IPS-18a (cell line): ENCODE measurements around the gene HS3ST2.
A peak's percentile ranks its signal among the peaks of the same experiment; 100 is the strongest.
"Not testable (repeated sequence)": the region's sequence is repeated elsewhere in the genome, so short reads cannot be mapped to it uniquely, and the experiment has no call there.

ENCODE experiments used
- H3K27ac ChIP-seq: one replicate; pipeline ENCODE4 v1.5.1; 2013; ENCODE audit warnings: low read length
- H3K27me3 ChIP-seq: one replicate; pipeline ENCODE4 v1.6.1; 2013; ENCODE audit warnings: mild to moderate bottlenecking, low read length; ENCODE audit not compliant: control insufficient read depth, insufficient read depth
- H3K36me3 ChIP-seq: one replicate; pipeline ENCODE4 v1.6.1; 2013; ENCODE audit warnings: low read depth, low read length; ENCODE audit not compliant: control insufficient read depth
- H3K4me1 ChIP-seq: one replicate; pipeline ENCODE4 v1.6.1; 2013; ENCODE audit warnings: low read depth, low read length; ENCODE audit not compliant: control insufficient read depth
- H3K4me3 ChIP-seq: one replicate; pipeline ENCODE4 v1.5.1; 2013; ENCODE audit warnings: low read length
- H3K9ac ChIP-seq: one replicate; pipeline ENCODE4 v1.6.1; 2013; ENCODE audit warnings: mild to moderate bottlenecking, low read length, moderate library complexity
- H3K9me3 ChIP-seq: one replicate; pipeline ENCODE4 v1.6.1; 2013; ENCODE audit warnings: low read depth, low read length; ENCODE audit not compliant: control insufficient read depth

HS3ST2 gene

DNA sequence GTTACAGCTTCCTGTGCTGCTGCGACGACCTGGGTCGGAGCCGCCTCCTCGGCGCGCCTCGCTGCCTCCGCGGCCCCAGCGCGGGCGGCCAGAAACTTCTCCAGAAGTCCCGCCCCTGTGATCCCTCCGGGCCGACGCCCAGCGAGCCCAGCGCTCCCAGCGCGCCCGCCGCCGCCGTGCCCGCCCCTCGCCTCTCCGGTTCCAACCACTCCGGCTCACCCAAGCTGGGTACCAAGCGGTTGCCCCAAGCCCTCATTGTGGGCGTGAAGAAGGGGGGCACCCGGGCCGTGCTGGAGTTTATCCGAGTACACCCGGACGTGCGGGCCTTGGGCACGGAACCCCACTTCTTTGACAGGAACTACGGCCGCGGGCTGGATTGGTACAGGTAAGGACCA, 746 bp downstream of the HS3ST2 start:
- Histone ChIP-seq H3K4me1 (no peaks in the 10 kb centered on the region), H3K36me3 (no peaks in the 10 kb centered on the region), H3K27me3 (peaks cover 38% of the 10 kb centered on the region), H3K9me3 (no peaks in the 10 kb centered on the region), H3K4me3 (peak overlapping the region; percentile 70), H3K9ac (no peak overlapping the region), H3K27ac (no peak overlapping the region)

DNA sequence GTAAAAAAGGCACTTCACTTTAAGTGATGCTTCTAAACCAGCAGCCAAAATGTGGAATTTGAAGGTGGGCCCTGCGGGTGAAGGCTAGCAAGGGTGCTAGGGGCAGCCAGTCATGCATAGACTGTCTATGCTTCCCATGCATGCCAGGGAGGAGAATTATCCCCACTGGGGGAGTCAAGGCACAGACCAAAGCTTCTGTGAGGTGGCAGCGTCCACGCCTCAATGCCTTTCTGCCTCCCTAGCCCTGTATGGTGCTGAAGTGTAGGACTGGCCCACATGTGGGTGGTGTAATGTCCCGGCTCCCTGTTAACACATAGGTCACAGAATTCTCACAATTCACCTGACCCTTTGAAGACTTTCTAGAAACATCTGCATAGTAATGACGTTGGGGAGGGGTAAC, 1.9 kb downstream of the HS3ST2 start:
- Histone ChIP-seq H3K36me3 (no peaks in the 10 kb centered on the region), H3K4me3 (no peak overlapping the region), H3K4me1 (no peaks in the 10 kb centered on the region), H3K27me3 (peaks cover 38% of the 10 kb centered on the region), H3K27ac (no peak overlapping the region), H3K9me3 (no peaks in the 10 kb centered on the region), H3K9ac (no peak overlapping the region)

DNA sequence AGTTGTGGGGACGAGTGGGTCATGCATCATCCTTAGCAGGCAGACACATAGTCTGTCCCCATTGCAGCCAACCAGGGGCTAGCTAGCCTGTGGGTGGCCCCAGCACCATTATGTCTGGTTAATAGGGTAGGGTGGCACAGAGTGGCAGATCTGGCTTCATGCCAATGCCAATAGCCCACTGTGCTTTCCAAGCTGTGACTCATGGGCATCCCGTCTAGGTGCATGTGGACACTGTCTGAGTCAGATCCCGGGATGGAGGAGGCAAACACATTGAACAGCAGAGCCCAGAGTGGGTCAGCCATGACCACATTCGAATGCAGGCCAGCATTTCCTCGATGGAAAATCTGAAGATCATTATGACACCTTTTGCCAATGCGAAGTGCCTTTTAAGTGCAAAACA, 2.5 kb downstream of the HS3ST2 start:
- Histone ChIP-seq H3K4me3 (no peak overlapping the region), H3K36me3 (no peaks in the 10 kb centered on the region), H3K27me3 (peaks cover 38% of the 10 kb centered on the region), H3K4me1 (no peaks in the 10 kb centered on the region), H3K9ac (no peak overlapping the region), H3K27ac (no peak overlapping the region), H3K9me3 (no peaks in the 10 kb centered on the region)

DNA sequence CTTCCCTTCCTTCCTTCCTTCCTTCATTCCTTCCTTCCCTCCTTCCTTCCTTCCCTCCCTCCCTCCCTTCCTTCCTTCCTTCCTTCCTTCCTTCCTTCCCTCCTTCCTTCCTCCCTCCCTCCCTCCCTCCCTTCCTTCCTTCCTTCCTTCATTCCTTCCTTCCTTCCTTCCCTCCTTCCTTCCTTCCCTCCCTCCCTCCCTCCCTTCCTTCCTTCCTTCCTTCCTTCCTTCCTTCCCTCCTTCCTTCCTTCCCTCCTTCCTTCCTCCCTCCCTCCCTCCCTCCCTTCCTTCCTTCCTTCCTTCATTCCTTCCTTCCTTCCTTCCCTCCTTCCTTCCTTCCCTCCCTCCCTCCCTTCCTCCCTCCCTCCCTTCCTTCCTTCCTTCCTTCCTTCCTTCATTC, 4.8 kb downstream of the HS3ST2 start:
- H3K9me3 ChIP-seq, H3K4me3 ChIP-seq, H3K27ac ChIP-seq, H3K9ac ChIP-seq, H3K36me3 ChIP-seq, H3K4me1 ChIP-seq: not testable (repeated sequence)
- H3K27me3 ChIP-seq = peaks cover 25% of the 10 kb centered on the region

DNA sequence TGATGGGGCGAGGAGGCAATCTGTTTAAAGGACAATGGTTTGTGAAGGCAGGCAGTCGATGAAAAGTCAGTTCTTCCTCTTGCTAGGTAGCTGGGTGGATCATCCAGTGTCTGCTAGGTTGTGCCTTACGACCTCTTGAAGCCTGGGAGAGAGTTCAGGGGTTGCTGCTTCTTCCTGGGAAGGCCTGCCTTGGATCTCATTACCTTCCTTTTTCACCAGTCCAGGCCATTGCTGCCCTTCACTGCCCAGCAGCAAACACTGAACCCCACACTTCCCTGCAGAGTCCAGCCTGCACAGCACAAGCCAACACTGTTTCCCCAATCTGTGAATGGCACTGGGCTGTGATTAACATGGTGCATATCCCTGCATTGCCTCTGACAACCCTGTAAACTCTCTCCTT, 24.7 kb downstream of the HS3ST2 start:
- H3K9me3 ChIP-seq = no peaks in the 10 kb centered on the region
- H3K9ac ChIP-seq = no peak overlapping the region
- H3K27ac ChIP-seq = no peak overlapping the region
- H3K36me3 ChIP-seq = no peaks in the 10 kb centered on the region
- H3K4me3 ChIP-seq = no peak overlapping the region
- H3K27me3 ChIP-seq = no peaks in the 10 kb centered on the region
- no peaks in the 10 kb centered on the region for H3K4me1 ChIP-seq

DNA sequence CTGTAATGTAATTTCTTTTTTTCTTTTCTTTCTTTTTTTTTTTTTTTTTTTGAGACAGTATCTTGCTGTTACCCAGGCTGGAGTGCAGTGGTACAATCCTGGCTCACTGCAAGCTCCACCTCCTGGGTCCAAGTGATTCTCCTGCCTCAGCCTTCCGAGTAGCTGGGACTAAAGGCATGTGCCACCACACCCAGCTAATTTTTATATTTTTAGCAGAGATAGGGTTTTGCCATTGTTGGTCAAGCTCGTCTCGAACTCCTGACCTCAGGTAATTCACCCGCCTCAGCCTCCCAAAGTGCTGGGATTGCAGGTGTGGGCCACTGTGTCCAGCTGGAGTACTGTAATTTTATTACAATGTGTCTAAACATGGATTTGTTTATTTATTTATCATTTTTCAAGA, 28.1 kb downstream of the HS3ST2 start:
- not testable (repeated sequence) for H3K36me3 ChIP-seq, H3K27ac ChIP-seq, H3K9me3 ChIP-seq, H3K4me3 ChIP-seq, H3K4me1 ChIP-seq, H3K9ac ChIP-seq, H3K27me3 ChIP-seq

DNA sequence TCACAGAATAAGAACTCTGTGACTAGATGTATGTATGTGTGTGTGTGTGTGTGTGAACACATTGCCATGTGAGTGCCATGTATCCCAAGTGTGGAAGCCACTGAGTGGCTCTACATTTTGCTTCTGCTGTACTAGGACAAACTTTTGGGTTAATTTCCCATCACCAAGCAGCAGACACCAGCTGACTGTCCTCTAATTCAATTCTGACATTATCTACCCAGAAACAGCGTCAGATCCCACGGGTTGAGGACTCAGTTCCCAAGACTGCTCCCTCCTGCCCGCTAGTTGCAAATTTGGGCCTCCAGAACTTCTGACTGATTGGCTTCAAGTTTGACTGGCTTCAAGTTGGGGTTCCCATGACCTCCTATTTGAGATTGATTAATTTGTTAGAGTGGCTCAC, 29.2 kb downstream of the HS3ST2 start:
- Histone ChIP-seq H3K9ac (no peak overlapping the region), H3K9me3 (no peaks in the 10 kb centered on the region), H3K27ac (no peak overlapping the region), H3K4me3 (no peak overlapping the region), H3K36me3 (no peaks in the 10 kb centered on the region), H3K4me1 (peaks cover 2% of the 10 kb centered on the region), H3K27me3 (no peaks in the 10 kb centered on the region)

DNA sequence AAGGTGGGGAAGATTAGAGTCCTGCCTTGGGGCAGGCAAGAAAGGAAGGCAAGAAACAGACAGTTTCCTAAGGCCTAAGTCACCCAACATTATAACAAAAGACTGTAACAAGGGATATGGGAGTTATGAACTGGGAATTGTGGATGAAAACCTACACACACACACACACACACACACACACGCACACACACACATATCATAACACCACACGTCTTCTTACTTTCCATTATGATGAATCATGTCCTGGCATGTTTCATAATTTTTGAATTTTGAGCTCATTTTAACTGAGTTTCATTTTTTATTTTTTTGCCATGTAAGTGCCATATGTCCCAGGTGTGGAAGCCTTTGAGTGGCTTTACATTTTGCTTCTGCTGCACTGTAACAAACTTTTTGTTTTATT, 29.9 kb downstream of the HS3ST2 start:
- no peak overlapping the region for H3K4me3 ChIP-seq
- no peak overlapping the region for H3K9ac ChIP-seq
- no peaks in the 10 kb centered on the region for H3K27me3 ChIP-seq
- no peaks in the 10 kb centered on the region for H3K9me3 ChIP-seq
- H3K36me3 ChIP-seq = no peaks in the 10 kb centered on the region
- peaks cover 9% of the 10 kb centered on the region for H3K4me1 ChIP-seq
- no peak overlapping the region for H3K27ac ChIP-seq

DNA sequence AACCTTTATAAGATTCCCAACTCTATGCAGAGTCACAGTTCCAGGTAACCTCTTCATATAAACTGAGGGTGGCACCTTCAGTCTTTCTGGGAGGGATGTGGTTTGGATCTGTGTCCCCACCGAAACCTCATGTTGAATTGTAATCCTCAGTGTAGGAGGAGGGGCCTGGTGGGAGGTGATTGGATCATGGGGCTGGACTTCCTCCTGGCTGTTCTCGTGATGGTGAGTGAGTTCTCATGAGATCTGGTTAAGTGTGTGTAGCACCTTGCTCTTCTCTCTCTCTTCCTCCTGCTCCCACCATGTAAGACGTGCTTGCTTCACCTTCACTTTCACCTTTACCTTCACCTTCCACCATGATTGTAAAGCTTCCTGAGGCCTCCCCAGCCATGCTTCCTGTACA, 30.5 kb downstream of the HS3ST2 start:
- H3K4me3 ChIP-seq = no peak overlapping the region
- no peak overlapping the region for H3K9ac ChIP-seq
- no peaks in the 10 kb centered on the region for H3K27me3 ChIP-seq
- H3K9me3 ChIP-seq = no peaks in the 10 kb centered on the region
- H3K36me3 ChIP-seq = no peaks in the 10 kb centered on the region
- H3K4me1 ChIP-seq = peaks cover 9% of the 10 kb centered on the region
- no peak overlapping the region for H3K27ac ChIP-seq

DNA sequence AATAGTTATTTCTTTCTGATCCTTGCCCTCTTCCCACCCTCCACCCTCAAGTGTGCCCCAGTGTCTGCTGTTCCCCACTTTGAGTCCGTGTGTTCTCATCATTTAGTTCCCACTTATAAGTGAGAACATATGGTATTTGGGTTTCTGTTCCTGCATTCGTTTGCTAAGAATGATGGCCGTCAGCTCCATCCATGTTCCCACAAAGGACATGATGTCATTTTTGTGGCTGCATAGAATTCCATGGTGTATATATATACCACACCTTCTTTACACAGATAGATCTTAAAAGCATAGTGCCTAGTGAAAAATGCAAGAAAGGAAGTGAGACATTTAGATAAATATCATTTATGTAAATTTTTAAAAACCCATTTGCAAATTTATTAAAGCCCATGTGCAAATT, 33.1 kb downstream of the HS3ST2 start:
- Histone ChIP-seq H3K9ac (no peak overlapping the region), H3K36me3 (no peaks in the 10 kb centered on the region), H3K4me3 (no peak overlapping the region), H3K27me3 (no peaks in the 10 kb centered on the region), H3K27ac (no peak overlapping the region), H3K9me3 (no peaks in the 10 kb centered on the region), H3K4me1 (peaks cover 9% of the 10 kb centered on the region)

DNA sequence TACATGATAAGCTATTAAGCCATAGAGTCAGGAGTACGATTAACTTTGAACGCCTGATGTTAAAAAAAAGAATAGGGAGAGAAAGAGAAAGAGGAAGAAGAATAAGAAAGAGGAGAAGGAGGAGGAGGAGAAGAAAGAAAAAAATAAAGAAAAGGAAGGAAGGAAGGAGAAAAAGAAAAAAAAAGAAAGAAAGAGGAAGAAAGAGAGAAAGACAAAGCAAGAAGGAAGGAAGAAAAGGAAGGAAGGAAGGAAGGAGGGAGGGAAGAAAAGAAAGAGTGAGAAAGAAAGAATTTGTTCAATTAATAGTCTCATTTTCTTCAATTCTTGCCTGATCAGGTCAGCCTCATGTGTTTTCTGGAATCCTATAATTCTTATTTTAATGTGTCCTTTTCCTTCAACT, 33.7 kb downstream of the HS3ST2 start:
- H3K9ac ChIP-seq = no peak overlapping the region
- H3K4me3 ChIP-seq = no peak overlapping the region
- H3K36me3 ChIP-seq = no peaks in the 10 kb centered on the region
- no peaks in the 10 kb centered on the region for H3K27me3 ChIP-seq
- no peaks in the 10 kb centered on the region for H3K9me3 ChIP-seq
- H3K27ac ChIP-seq = no peak overlapping the region
- peaks cover 9% of the 10 kb centered on the region for H3K4me1 ChIP-seq

DNA sequence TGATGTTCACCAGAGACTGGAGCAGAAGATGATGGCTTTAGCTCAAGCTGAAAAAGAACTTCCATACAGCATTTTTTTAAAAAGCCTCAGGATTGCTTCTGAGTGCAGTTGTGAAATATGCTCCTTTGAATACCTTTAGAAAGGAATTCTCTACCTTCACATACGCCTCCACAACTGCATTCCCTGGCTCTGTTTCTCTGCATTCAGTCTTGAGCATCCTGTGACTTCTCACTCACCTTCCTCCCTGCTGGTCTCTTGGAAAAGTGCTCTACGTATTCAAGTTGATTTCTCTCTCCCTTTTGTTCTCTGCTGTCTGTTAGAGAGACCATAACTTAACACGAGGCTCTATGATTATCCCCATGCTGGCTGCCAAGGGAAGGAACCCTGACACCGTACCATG, 34.5 kb downstream of the HS3ST2 start:
- Histone ChIP-seq H3K9me3 (no peaks in the 10 kb centered on the region), H3K27ac (no peak overlapping the region), H3K4me3 (no peak overlapping the region), H3K27me3 (no peaks in the 10 kb centered on the region), H3K36me3 (no peaks in the 10 kb centered on the region), H3K4me1 (peaks cover 9% of the 10 kb centered on the region), H3K9ac (no peak overlapping the region)

DNA sequence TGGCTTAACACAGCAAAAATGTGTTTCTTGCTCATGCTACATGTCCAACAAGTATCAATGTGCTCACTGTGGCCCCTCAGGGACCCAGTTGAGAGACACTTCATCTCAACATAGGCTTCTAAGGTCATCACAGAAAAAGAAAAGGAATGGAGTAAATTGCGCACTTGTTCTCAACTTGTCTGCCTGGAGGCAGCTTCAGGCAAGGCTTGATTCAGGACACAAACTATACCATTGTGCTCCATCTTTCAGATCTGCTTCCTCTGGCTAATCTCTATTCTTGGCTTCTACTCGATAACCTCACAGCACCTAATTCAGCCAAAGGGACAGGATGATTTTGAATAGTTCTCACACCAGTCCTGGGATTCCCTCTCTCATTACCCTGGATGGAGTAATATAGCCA, 35.6 kb downstream of the HS3ST2 start:
- no peak overlapping the region for H3K4me3 ChIP-seq
- no peaks in the 10 kb centered on the region for H3K27me3 ChIP-seq
- H3K27ac ChIP-seq = no peak overlapping the region
- no peaks in the 10 kb centered on the region for H3K9me3 ChIP-seq
- peaks cover 9% of the 10 kb centered on the region for H3K4me1 ChIP-seq
- no peak overlapping the region for H3K9ac ChIP-seq
- H3K36me3 ChIP-seq = no peaks in the 10 kb centered on the region
